Nephron progenitor cell (in vitro differentiated cells): ENCODE data around the gene IBA57.
"Not testable (repeated sequence)": the region's sequence is repeated elsewhere in the genome, so short reads cannot be mapped to it uniquely, and the experiment has no call there.

Experiments
- DNase-seq: peaks from one replicate; pipeline ENCODE4 v3.0.0; 2021
- H3K27ac Mint-ChIP-seq: 2 replicates; pipeline ENCODE4 v1.8.0; 2021; ENCODE audit warnings: mild to moderate bottlenecking, moderate library complexity, mixed read lengths
- H3K27me3 Mint-ChIP-seq: 2 replicates; pipeline ENCODE4 v1.8.0; 2021; ENCODE audit warnings: mild to moderate bottlenecking, low read depth, mixed read lengths; ENCODE audit not compliant: poor library complexity
- H3K36me3 Mint-ChIP-seq: 2 replicates; pipeline ENCODE4 v1.8.0; 2021; ENCODE audit warnings: low read depth, mixed read lengths
- H3K4me1 Mint-ChIP-seq: 2 replicates; pipeline ENCODE4 v1.8.0; 2021; ENCODE audit warnings: mixed read lengths
- H3K4me3 Mint-ChIP-seq: 2 replicates; pipeline ENCODE4 v1.8.0; 2021; ENCODE audit warnings: mild to moderate bottlenecking, moderate library complexity, mixed read lengths
- H3K9me3 Mint-ChIP-seq: 2 replicates; pipeline ENCODE4 v1.8.0; 2021; ENCODE audit warnings: mild to moderate bottlenecking, moderate library complexity, mixed read lengths
- CTCF ChIP-seq: fragments of 200-600 bp; sonication (generic); IDR thresholded peaks from 2 replicates; pipeline ENCODE4 v1.5.0; 2021; ENCODE audit warnings: antibody characterized with exemption

IBA57 gene

GRCh38 chr1:228218513-228219244, 53.1 kb downstream of the IBA57 start:
- TF ChIP-seq CTCF: no peak
- no peaks in the 10 kb centered on the region for H3K4me1 Mint-ChIP-seq
- H3K4me3 Mint-ChIP-seq: no peak overlapping the region
- peaks cover 6% of the 10 kb centered on the region for H3K9me3 Mint-ChIP-seq
- no peak overlapping the region for H3K27ac Mint-ChIP-seq
- peaks cover 55% of the 10 kb centered on the region for H3K36me3 Mint-ChIP-seq
- H3K27me3 Mint-ChIP-seq: peaks cover 4% of the 10 kb centered on the region
- DNase-seq: no peak

GRCh38 chr1:228219245-228219961, 53.8 kb downstream of the IBA57 start:
- peaks cover 4% of the 10 kb centered on the region for H3K27me3 Mint-ChIP-seq
- peaks cover 13% of the 10 kb centered on the region for H3K9me3 Mint-ChIP-seq
- H3K27ac Mint-ChIP-seq: no peak overlapping the region
- no peak for DNase-seq
- H3K36me3 Mint-ChIP-seq: peaks cover 62% of the 10 kb centered on the region
- TF ChIP-seq CTCF: no peak
- no peak overlapping the region for H3K4me3 Mint-ChIP-seq
- H3K4me1 Mint-ChIP-seq: no peaks in the 10 kb centered on the region

DNA sequence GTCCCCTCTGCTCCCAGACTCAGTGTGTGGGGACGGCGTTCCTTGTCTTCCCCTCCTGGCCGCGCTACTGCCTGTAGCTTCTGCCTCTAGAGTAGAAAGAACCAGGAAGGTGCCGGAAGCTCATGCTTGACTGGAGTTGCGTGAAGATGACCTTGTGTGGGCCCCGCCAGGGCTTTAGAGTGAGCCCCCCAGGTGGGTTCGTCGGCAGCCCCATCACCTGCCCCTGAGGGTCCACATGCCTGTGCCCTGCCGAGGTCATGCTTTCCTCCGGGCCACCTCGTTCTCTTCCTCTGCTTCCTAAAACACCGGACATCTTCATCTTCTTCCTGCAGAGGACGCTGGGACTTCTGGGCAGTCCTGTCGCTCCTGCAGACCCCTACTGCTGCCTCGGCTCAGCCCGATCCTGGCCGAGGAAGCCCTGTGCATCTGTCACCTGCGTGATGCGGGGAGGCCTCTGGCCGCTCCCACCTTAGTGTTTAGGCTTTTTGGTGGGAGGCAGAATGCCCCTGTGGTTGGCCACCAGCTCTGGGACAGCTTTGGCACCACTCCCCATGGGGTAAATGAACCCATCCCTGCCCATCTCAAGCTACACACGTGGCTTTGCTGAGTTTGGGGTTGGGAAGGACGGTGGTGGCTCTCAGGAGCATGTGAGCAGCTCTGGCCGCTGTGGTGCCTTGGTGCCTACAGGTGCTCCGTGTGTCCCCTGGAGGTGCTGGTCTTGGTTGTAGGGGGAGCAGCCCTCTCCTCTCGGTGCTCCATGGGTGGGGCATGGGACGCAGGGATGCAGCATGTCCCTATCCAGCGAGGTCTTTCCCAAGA, 54.6 kb downstream of the IBA57 start:
- H3K27me3 Mint-ChIP-seq: peaks cover 4% of the 10 kb centered on the region

GRCh38 chr1:228221097-228221496, 55.5 kb downstream of the IBA57 start:
- H3K27me3 Mint-ChIP-seq, H3K27ac Mint-ChIP-seq, H3K4me3 Mint-ChIP-seq, H3K4me1 Mint-ChIP-seq, DNase-seq: not testable (repeated sequence)
- H3K9me3 Mint-ChIP-seq: peaks cover 27% of the 10 kb centered on the region
- peaks cover 76% of the 10 kb centered on the region for H3K36me3 Mint-ChIP-seq

More for the DNA sequence above, 54.6 kb downstream of the IBA57 start:
- no peak for DNase-seq
- TF ChIP-seq CTCF: no peak
- Mint-ChIP-seq H3K4me1 (no peaks in the 10 kb centered on the region), H3K4me3 (no peak overlapping the region), H3K36me3 (peaks cover 70% of the 10 kb centered on the region), H3K27ac (no peak overlapping the region), H3K9me3 (peaks cover 21% of the 10 kb centered on the region)

DNA sequence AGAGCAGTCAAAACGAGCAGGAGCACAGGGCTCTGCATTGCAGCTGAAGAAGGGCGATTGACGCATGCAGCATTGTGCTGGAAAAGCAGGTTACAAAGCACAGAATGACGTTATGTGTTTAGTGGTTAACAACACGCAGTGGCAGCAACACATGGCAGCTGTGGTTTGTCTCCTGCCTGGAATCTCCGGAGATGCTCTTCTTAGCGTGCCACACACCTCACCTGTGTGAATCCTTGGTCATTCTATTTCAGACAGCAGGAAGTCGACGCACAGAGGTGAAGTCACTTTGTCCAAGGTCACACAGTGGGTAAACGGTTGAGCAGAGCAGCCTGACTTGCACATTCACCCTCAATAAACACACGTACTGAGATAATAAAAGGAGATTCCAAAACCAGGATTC, 56.9 kb downstream of the IBA57 start:
- H3K4me1 Mint-ChIP-seq: no peaks in the 10 kb centered on the region
- H3K27ac Mint-ChIP-seq: no peak overlapping the region
- peaks cover 27% of the 10 kb centered on the region for H3K9me3 Mint-ChIP-seq
- TF ChIP-seq CTCF: no peak
- H3K4me3 Mint-ChIP-seq: no peak overlapping the region
- H3K36me3 Mint-ChIP-seq: peaks cover 89% of the 10 kb centered on the region
- peaks cover 4% of the 10 kb centered on the region for H3K27me3 Mint-ChIP-seq
- no peak for DNase-seq
